GM12864 (cell line): ENCODE data around the gene ZGPAT.
A peak's percentile ranks its signal among the peaks of the same experiment; 100 is the strongest.
"Not testable (repeated sequence)": the region's sequence is repeated elsewhere in the genome, so short reads cannot be mapped to it uniquely, and the experiment has no call there.

Experiments
- DNase-seq: peaks from one replicate; pipeline ENCODE4 v3.0.0-alpha.2; 2011; ENCODE audit warnings: low read depth
- H3K4me3 ChIP-seq: 2 replicates; pipeline ENCODE4 v1.5.1; 2011; ENCODE audit warnings: mild to moderate bottlenecking, low read depth, low read length, control low read depth
- CTCF ChIP-seq: IDR thresholded peaks from 2 replicates; pipeline ENCODE4 v1.5.1; 2011; ENCODE audit warnings: low read depth, mild to moderate bottlenecking, moderate library complexity, low read length, control low read depth, inconsistent platforms; ENCODE audit errors: missing control alignments

Gene ZGPAT

GRCh38 chr20:63714858-63715257, 7.0 kb downstream of the ZGPAT start:
- DNase-seq: no peak
- no peak for TF ChIP-seq CTCF
- H3K4me3 ChIP-seq: no peak overlapping the region

- no peak for TF ChIP-seq CTCF
- DNase-seq: no peak
- H3K4me3 ChIP-seq: no peak overlapping the region
These were observed 11.2 kb downstream of the ZGPAT start for GRCh38 chr20:63718996-63719395.

DNA sequence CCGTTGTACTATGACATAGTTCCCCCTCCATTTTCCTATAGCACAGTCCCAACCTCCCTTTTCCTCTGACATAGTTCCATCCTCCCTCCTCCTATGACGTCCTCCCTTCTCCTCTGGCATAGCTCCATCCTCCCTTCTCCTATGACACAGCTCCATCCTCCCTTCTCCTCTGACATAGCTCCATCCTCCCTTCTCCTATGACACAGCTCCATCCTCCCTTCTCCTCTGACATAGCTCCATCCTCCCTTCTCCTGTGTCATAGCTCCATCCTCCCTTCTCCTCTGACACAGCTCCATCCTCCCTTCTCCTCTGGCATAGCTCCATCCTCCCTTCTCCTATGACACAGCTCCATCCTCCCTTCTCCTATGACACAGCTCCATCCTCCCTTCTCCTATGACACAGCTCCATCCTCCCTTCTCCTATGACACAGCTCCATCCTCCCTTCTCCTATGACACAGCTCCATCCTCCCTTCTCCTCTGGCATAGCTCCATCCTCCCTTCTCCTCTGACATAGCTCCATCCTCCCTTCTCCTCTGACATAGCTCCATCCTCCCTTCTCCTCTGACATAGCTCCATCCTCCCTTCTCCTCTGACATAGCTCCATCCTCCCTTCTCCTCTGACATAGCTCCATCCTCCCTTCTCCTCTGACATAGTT, 15.3 kb downstream of the ZGPAT start:
- not testable (repeated sequence) for H3K4me3 ChIP-seq, DNase-seq

DNA sequence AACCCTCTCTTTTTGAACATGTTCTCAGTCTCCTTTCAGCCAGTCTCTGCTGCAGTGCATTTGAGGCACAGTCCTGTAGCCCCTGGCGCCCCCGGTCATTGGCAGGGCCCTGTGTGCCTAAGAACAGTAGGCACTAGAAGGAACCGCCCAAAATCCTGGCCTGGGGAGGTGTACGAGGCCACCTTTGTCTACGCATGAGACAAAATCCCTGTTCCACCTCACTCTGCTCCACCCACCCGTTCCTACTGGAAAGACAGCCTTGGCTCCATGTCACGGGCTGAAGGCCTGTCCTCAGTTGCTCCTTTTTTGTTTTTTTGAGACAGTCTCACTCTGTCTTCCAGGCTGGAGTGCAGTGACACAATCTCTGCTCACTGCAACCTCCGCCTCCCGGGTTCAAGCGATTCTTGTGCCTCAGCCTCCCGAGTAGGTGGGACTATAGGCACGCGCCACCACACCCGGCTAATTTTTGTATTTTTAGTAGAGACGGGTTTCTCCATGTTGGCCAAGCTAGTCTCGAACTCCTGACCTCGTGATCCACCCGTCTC, 22.4 kb downstream of the ZGPAT start:
- not testable (repeated sequence) for H3K4me3 ChIP-seq, DNase-seq

- DNase-seq: no peak
- TF ChIP-seq CTCF: no peak
- peak overlapping the region; percentile 4; the same call in 1 of the 2 replicates for H3K4me3 ChIP-seq
These were observed 23.6 kb downstream of the ZGPAT start for GRCh38 chr20:63731410-63731809.

DNA sequence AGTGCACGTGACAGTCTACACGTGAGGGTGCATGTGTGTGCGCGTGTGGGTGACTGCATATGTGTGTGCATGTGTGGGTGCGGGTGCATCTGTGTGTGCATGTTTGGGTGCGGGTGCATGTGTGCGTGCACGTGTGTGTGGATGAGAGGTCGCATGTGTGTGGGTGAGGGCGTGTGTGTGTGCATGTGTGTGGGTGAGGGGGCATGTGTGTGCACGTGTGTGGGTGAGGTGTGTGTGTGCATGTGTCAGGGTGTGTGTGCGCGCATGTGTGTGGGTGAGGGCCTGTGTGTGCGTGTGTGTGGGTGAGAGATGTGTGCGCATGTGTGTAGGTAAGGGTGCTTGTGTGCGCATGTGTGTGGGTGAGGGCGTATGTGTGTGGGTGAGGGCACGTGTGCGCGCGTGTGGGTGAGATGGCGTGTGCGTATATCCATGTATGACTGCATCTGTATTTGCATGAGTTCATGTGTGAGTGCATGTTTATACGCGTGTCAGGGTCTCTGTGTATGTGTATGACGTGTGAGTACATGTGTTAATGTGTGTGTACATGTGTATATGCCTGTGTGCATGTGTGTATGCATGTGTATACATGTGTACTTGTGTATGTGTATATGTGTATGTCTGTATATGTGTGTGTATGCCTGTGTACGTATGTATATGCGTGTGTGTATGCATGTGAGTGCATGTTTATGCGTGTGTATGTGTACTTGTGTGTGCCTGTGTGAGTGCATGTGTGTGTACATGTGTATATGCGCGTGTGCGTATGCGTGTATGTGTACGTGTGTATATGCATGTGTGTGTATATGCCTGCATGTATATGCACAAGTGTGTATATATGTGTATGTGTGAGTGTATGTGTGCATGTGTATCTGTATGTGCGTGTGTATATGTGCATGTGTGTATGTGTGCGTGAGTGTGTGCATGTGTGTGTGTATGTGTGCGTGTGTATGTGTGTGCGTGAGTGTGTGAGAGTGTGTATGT, 24.6 kb downstream of the ZGPAT start:
- TF ChIP-seq CTCF: no peak
- no peak overlapping the region for H3K4me3 ChIP-seq
- DNase-seq: no peak

GRCh38 chr20:63733117-63733516, 25.3 kb downstream of the ZGPAT start:
- DNase-seq: no peak
- TF ChIP-seq CTCF: no peak
- no peak overlapping the region for H3K4me3 ChIP-seq

GRCh38 chr20:63733579-63734081, 25.8 kb downstream of the ZGPAT start:
- no peak for DNase-seq
- no peak overlapping the region for H3K4me3 ChIP-seq
- no peak for TF ChIP-seq CTCF
